B cell (primary cell): ENCODE data around the gene USP44.

Experiments used
- CTCF ChIP-seq: fragments of 200-600 bp; IDR thresholded peaks from one replicate; pipeline ENCODE4 v1.8.0; 2022; ENCODE audit warnings: antibody characterized with exemption, mild to moderate bottlenecking
- EZH2 ChIP-seq: IDR thresholded peaks from 2 replicates; pipeline ENCODE4 v1.6.1; 2012; ENCODE audit warnings: borderline replicate concordance, low read depth, mild to moderate bottlenecking, moderate library complexity, low read length; ENCODE audit not compliant: insufficient read depth, poor library complexity, severe bottlenecking

- TF ChIP-seq CTCF (no peak), EZH2 (no peak)
These were observed 2.5 kb downstream of the USP44 start for GRCh38 chr12:95548539-95549391.
